IPS-NIHi11 (cell line): ENCODE data around the gene KIF6.

Source experiments
- DNase-seq: peaks from one replicate; pipeline ENCODE4 v3.0.0; 2012; ENCODE audit warnings: mixed read lengths, low spot score

KIF6 gene

DNA sequence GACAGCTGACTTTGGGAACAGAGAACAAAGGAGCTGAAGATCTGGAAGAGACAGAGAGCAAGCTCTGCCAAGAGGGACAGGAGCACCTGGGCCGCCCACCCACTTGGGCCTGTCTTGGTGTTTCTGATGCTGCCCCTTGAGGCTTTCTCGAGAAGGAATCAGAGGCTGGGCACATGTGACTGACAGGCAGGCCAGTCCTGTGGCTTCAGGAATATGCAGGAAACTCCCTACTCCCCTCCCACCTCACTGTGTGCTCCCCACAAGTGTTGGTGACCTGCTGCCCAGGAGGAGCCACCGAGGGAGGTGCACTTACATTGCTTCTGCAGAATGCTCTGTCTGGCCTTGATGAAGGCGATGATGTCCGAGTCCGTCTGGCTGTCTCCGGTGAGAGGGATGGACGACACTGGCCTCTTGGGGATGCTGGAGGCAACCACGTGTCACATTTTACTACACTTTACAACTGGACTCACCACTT, 381.8 kb downstream of the KIF6 start:
- DNase-seq: no peak

DNA sequence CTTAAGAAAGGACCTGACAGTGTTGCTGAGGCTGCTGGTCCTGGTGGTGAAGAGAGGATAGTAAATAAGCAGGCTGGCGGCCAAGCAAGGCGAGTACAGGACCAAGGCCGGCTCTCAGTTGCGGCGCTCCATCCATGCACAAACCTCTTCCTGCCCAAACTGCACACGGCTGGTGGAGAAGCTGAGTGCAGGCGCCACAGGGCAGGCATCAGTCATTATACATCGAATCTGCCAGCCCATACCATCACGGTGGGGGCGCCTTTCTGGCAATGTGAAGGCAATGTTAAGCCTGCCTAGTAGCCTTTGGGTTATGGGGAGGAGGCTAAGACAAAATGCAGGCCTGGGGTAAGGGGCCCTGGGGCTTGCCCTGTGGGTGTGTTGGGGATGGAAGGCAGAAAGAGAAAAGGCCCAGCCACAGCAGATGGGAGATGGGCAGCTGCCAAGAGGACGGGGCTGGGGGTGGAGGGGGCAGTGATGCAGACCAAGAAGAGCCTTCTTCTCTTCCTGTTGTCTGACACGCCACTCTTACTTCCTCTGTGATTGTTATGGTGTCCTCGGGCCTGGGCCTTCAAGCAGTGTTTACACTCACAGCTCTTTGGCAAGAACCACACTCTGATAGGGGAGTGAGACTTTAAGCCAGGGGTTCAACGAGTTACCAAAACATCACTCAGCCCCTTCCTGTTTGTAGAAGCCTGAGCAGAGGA, 382.4 kb downstream of the KIF6 start:
- DNase-seq: no peak

DNA sequence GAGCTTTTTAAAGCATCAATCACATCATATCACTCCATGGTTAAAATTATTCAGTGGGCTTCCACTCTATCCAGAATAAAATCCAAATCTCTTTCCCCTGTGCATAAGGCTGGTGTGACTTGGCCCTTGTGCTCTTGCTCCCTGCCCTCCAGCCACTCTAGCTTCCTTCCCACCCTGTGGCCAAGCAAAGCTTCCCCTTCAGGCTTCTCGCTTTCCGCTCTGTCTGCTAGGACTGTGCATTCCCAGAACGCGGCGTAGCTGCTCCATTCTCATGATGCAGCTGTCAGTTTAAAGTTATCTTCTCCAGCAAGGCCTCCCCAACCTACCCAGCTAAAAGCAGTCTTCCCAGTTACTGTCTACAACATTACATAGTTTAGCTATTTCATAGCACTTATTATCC, 383.3 kb downstream of the KIF6 start:
- DNase-seq: no peak

DNA sequence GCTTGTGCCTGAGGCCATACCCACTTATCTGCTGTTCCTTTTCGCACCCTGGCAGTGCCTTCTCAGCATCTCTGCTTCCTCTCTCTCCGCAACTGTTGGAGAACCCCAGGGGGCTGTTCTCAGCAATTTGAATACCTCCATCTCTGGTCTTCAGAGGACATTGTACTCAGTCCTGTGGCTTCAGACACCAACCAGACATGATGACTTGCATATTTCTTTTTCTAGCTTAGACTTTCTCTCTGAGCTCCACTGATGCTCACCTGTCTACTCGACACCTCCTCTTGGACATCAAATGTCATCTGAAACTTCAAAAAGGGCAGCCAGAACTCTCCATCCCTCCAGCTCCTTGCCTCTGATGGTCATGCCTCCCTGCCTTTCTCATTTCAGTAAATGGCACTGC, 383.9 kb downstream of the KIF6 start:
- no peak for DNase-seq

DNA sequence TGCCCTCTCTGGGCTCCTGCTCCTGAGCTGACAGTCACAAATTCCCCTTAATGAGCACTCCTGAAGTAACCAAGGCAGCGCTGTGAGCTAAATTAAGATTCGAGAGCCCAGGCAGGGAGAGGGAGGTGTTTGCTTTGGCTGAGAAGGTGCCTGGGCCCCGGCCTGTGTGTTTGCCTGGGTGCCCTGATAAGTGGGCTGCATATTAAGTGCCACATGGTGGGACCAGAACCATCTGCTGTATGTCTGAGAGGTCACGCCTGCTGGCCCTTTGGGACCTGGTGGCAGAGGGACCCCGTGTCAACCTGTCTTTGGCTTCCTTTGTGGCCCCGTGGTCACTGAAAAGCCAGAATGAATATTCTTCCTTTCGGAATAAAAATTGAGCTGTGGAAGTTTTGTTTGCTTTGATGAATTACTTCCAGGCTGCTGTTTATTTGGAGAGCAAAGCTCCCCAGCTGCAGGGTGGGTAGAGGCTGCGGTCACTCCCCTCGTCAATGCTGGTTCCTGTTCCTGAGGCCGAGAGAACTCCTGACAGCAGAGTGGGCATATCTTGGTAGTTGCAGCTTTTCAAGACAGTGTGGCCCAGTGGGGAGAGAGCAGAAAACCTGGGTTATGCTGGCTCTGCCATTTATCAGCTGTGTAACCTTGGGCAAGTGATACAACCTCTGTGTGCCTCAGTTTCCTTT, 385.2 kb downstream of the KIF6 start:
- no peak for DNase-seq

DNA sequence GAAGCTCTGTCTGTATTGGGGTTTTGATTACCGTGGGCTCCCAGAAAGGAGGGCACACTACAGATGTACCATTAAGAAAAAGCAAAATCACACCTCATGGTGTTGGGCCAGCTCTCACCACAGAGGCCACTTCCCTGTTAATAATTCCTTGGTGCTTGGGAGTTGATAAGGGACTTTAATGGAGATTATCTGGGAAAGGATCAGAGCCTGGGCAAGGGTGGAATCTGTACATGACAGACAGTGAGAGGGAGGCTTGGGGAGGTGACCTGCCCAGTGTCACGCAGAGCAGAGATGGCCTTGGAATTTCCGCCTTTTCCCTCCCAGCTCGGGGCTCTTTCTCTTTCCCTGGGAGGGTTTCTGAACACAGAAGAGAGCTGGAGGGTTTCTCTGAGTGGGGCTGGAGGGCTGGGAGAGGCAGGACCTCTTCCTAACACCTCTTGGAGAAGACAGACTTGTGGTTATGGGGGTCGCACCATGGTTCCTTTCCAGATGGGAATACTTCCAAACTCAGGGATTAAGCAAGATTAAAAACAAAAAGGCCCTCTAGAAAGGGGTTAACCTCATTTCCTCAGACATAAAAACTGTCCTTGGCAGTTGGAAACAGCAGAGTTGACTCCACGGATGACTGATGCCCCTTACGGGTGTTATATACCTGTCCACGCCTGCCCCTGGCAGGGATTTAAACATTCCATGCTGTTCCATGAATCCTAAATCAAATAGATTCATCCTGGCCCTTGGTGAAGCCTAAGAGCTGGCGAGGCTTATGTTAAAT, 385.9 kb downstream of the KIF6 start:
- no peak for DNase-seq

DNA sequence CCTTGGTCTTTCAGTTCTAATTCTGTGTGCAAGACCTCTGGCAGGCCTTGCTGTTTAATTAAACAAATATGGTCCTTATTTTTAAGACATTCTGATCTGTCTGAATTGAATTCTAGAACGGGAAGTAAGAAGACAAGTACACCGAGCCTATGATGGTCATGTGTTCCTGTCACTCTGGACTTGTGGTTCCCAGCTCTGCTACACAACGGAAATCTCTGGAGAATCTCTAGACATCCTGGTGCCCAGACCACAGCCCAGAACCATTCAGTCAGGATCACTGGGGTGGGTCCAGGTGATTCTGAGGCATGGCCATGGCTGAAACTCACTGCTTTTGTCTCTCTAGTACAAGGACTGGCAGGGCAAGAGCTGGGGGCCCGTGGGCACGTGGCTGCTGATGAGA, 386.8 kb downstream of the KIF6 start:
- no peak for DNase-seq

DNA sequence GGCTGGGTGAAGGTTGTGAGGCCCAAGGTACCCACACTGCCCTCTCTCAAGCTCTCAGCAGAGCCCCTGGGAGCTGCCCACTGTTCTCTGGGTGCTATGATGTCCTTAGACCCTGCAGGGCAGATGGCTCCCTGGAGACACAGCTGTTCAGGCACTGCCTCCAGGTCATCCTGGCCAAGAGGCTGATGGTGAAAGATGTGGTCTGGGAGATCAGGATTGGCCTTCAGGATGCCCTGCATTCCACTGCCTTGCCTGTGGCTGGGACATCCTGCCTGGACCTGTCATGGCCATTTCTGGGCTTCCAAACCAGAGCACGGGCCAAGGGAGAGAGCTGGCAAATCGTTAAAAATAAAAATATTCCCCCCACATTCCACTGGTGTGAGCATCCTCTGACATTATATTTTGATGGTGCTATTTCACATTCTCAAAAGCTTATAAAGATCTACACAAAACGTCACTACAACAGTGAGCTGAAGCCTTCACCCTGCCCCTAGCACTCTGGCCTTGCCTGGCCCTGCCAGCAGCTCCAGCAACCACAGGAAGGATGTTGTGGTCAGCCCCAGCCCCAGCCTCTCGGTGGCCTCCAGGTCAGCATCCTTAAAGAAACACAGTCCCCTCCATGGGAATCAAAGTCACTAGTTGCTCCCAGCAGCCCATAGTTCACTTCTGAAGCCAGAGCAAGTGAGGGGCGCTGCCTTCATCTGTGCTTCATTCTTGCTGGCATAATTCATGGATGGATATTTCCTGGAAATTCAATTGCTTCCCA, 389.2 kb downstream of the KIF6 start:
- DNase-seq: no peak

DNA sequence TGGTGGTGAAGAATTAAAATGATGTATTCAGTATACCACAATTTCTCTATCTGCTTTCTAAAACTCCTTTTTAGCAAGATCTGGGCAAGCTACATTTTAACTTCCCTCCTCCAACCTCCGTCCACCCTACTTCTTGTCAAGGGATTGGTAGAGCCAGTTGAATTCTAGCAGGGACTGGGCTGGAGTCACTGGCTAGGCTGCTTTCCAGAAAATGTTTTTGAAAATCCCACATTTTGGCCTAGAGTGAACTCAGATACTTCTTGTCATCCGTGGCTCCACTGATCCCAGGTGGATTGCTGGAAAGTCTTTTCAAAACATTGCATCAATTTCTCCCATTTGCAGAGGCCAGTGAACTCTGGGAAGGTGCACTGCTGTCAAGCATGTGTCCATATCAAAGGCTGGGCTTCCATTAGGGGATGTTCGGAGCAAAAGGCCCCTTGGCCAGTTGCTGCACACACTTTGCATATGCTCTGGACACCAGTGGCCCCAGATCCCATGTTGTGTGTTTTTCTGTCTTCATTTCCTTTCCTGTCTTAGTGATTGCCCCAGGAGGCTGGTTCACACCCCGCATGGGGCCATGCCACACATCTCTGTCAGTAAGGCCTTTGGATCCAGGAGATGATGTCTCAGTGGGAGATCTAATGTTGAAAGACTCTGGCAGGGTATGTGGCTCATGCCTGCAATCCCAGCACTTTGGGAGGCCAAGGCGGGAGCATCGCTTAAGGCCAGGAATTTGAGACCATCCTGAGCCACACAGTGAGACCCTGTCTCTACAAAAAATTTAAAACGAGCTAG, 391.4 kb downstream of the KIF6 start:
- DNase-seq: no peak

DNA sequence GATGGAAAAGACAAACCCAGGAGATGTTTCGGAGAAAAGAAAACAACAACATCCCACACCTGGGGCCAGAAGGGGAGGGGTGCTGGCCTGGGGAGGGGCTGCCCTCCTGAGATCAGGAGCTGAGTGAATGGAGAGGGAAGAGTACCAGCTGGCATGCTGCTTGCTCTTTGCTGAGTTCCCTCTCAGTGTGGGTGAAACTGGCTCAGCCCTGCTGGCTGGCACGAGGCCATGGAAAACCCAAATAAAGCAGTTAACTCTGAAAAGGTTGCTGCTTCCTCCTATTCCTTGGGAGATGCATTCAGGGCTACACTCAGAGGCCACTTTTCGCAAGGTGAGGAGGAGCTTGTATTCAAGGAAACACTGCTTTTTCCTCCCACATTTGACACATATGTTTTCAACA, 394.7 kb downstream of the KIF6 start:
- no peak for DNase-seq

DNA sequence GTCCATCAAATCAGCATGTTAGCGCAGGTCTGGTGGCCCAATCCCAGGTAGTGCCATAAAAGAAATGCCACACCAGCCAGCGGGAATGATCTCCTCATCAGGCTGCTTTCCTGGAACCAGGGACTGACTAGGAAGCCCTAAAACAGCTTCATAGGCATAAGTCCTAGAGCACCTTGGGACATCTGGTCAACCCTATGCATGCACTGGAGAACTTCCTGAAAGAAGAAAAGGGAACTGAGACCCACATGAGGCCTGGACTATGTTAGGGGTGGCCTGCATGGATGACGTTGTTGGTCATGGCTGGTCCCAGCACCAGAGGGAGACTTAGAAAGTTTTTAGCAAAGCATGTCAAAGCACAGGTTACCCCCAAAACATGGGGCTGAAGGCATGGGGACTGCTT, 395.2 kb downstream of the KIF6 start:
- no peak for DNase-seq

DNA sequence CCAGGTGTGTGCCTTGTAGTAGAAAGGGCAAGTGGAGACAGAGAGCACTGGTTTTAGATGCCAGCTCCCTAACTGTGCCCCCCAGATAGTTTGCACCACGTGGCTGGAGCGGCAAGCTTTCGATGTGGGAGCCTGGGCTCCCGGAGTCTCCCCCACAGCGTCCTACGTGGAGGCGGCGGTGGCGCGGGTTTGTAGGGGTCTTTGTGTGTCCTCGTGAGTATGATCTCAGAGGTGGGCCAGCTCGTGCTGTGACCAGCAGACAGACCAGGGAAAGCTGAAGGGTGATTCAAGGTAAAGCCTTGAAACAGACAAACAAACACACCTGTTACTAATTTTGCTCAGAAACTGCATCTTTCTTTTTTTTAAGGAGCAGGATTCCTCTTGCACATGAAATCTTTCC, 397.1 kb downstream of the KIF6 start:
- no peak for DNase-seq

DNA sequence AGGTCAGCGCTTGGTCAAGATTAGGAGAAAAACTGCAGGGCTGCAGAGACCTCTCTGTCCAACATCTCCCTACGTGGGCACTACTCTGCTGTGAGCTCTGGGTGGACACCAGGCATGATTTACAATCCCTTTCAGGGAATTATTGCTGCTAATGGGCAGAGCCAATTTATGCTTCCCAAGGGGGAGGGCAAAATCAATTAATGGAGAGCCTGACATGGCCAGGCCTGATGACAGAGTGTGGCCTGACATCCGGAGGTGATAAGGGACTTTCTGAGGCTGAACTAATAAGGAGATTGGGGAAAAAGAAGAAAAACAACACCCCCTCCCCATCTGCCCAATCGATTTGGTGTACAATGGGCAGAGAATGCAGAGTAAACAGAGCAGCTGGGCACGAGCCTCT, 397.7 kb downstream of the KIF6 start:
- no peak for DNase-seq

DNA sequence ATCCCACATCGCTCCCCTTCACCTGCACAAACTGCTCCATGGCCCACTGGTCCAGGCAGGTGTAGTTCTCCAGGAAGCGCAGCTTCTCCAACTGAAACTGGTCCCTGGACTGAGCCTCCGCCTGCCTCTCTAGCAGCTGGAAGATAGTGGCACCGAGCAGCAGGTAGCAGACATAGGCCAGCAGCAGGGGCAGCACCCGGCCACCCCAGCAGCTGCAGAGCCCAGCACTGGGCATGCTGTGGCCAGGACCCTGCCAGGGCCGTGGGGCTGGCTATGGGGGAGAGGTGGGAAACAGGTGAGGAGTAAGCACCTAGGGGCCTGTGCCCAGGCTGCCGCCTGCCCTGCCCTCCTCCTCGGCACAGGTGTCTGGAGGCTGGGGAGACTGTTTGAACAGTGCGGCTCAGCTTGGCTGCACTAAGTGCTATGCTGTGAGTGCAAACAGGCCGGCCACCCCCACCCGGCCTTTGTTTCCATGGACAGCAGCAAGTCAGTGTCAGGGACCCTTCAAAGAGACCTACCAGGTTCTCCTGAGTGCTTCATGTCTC, 402.8 kb downstream of the KIF6 start, which contains the start of gene KCNK16:
TSS of gene KCNK16 (minus strand) at position 397 of the 545 bp plus-strand sequence. CDS start at position 235, 162 bp downstream.
- no peak for DNase-seq

DNA sequence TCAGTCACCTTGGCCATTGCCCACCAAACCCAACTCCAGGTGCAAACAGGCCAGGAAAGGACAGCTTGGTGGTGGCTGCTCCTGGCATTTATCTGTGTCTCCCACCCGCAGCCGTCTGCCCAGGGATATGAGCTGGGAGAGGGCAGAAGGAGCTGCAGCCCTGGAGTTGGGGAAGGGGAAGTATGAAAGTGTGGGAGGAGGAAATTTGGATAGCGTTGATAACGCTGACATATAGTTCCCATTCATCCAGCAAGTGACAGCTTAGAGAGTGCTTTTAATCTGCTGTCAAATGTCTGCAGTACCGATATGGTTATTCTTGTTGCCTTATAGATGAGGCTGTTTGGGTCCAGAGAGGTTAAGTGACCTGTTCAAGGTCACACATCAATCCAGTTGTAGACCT, 403.4 kb downstream of the KIF6 start:
- DNase-seq: no peak

DNA sequence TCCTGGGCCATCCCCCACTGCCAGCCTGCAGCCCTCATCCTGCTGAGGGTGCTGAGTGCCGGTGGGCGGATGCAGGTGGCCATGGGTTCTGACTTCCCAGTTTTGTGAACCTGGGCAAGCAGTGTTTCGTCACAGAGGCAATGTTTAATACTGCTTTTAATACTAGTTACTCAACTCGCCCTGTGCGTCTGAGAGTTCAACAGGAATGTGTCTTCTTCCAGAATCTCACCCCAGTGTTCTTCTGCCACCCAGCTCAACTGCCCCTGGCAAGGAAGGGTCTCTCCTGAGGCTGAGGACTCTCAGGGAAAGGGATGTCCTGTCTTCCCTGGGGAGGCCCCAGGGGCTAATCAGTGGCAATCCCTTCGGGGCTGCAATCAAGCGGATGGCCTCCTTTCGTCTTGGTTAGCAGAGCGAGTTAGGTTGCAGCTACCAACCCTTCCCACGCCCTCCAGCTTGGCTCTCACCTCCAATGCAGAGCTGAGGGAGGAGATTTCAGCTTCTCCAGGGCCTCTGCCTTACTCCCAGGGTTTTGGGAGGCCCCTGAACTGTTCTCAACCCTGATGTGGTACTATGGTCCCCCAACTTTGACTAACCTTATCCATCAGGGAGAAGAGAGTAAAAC, 404.7 kb downstream of the KIF6 start:
- no peak for DNase-seq

DNA sequence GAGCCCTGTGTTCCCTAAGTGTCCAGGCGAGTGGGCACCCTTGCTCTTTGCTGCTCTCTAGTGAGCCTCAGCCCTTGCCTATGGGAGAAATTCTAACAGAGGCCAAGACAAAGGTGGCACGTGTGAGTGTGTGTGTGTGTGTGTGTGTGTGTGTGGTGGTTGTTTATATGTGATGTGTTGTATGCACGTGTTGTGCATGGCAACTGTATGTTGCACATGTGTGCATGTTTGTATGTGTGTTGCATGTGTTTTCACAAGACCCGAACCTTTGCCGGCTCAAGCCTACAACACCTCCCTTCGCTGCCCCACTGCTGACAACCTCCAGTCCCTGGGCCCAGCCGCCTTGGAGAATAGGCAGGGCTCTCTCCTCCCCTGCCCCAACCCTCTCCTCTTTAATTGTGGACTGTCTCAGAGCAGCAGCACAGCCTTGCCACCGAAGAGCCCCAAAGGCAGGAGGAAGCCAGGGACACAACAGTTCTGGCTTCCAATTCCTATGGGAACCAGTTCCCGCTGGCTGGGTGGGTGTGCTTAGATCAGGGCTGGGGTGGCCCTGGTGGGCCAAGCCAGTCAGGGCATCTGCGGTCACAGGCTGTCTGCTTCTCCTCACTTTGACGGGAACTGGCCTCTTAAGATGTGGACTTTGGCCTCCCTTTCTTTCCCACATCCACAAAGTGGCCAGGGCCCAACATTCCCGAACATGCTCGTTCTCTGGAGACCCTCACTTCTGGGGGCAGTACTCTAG, 405.4 kb downstream of the KIF6 start:
- DNase-seq: no peak

DNA sequence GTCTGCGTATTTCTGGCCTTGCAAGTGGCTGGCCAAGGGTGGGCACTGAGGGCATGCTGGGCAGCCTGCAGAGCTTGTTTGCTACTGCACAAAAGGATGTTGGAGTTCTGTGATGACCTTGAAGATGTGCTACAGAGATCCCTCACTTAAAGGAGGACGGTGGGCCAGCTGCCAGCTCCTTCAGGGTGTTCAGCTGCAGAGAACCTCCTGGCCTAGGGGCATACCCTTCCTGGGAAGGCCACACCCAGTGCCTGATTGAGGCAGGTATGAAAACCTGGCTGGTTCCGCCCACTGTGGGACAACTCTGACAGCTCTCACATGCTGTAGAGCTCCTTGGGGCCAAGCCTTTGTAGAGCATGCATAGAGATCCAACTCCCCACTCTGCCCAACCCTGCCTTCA, 408.0 kb downstream of the KIF6 start:
- no peak for DNase-seq

DNA sequence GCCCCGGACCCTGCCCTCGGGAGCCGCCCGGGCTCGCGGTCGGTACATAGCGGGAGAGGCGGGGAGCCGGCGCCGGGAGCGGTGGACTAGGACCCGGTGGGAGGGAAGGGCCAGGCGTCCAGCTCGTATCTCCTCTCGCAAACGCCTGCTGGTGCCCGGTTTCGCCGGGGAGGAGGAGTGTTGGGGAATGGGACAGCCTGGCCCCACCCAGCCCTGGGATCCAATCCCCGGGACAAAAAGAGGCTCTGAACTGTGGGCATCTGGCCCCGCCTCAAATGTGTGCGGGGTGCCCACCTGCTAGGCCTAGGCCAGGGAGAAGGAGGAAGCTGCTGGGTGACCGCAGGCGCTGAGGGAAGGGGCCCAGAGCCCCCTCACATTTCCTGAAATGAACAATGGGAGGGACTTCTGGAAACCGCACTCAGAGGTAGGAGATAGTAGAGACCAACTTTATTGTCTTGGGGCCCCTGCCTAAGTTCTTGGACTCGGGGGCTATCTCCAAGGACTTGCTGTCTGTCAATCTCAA, 410.9 kb downstream of the KIF6 start, which contains the start of gene KCNK17:
TSS of gene KCNK17 (minus strand) at position 147 of the 523 bp plus-strand sequence. CDS start at position 48, 99 bp downstream.
- peak; percentile 75 for DNase-seq
